HEK293 (cell line): ENCODE measurements around the gene NELFB.

Experiments
- BCL11B ChIP-seq: fragments of 450-650 bp; formaldehyde crosslinking; IDR thresholded peaks from 2 replicates; pipeline ENCODE4 v1.5.1; 2016; ENCODE audit warnings: low read depth, missing biosample characterization, missing genetic modification characterization
- GLIS1 ChIP-seq: fragments of 450-650 bp; formaldehyde crosslinking; IDR thresholded peaks from 2 replicates; pipeline ENCODE4 v1.5.1; 2016; ENCODE audit warnings: missing biosample characterization, missing genetic modification characterization
- HOXC10 ChIP-seq: sonication (generic); formaldehyde crosslinking; IDR thresholded peaks from 2 replicates; pipeline ENCODE4 v1.8.1; 2023; ENCODE audit warnings: mild to moderate bottlenecking, missing genetic modification reagents
- KLF1 ChIP-seq: fragments of 450-650 bp; formaldehyde crosslinking; IDR thresholded peaks from 2 replicates; pipeline ENCODE4 v1.5.1; 2016; ENCODE audit warnings: missing biosample characterization, missing genetic modification characterization
- KLF16 ChIP-seq: fragments of 450-650 bp; formaldehyde crosslinking; IDR thresholded peaks from 2 replicates; pipeline ENCODE4 v1.5.1; 2017; ENCODE audit warnings: missing biosample characterization, missing genetic modification characterization
- KLF9 ChIP-seq: fragments of 450-650 bp; formaldehyde crosslinking; IDR thresholded peaks from 2 replicates; pipeline ENCODE4 v1.5.1; 2016; ENCODE audit warnings: missing biosample characterization, missing genetic modification characterization, low read depth
- MEIS1 ChIP-seq: sonication (generic); formaldehyde crosslinking; IDR thresholded peaks from 2 replicates; pipeline ENCODE4 v1.8.1; 2022; ENCODE audit warnings: missing genetic modification reagents, mild to moderate bottlenecking, borderline replicate concordance
- YY2 ChIP-seq: fragments of 450-650 bp; formaldehyde crosslinking; IDR thresholded peaks from 2 replicates; pipeline ENCODE4 v1.5.1; 2016; ENCODE audit warnings: missing biosample characterization, missing genetic modification characterization
- ZBTB1 ChIP-seq: fragments of 450-650 bp; formaldehyde crosslinking; IDR thresholded peaks from 2 replicates; pipeline ENCODE4 v1.5.1; 2016; ENCODE audit warnings: missing biosample characterization, missing genetic modification characterization
- ZBTB48 ChIP-seq: fragments of 450-650 bp; formaldehyde crosslinking; IDR thresholded peaks from 2 replicates; pipeline ENCODE4 v1.5.1; 2016; ENCODE audit warnings: missing biosample characterization, missing genetic modification characterization
- ZFP69B ChIP-seq: fragments of 450-650 bp; formaldehyde crosslinking; IDR thresholded peaks from 2 replicates; pipeline ENCODE4 v1.5.1; 2016; ENCODE audit warnings: missing biosample characterization, missing genetic modification characterization
- ZNF10 ChIP-seq: fragments of 450-650 bp; formaldehyde crosslinking; IDR thresholded peaks from 2 replicates; pipeline ENCODE4 v1.5.1; 2017; ENCODE audit warnings: missing biosample characterization, missing genetic modification characterization
- ZNF138 ChIP-seq: fragments of 450-650 bp; formaldehyde crosslinking; IDR thresholded peaks from 2 replicates; pipeline ENCODE4 v1.5.1; 2016; ENCODE audit warnings: missing biosample characterization, missing genetic modification characterization, borderline replicate concordance
- ZNF157 ChIP-seq: fragments of 450-650 bp; formaldehyde crosslinking; IDR thresholded peaks from 2 replicates; pipeline ENCODE4 v1.5.1; 2016; ENCODE audit warnings: missing biosample characterization, missing genetic modification characterization
- ZNF16 ChIP-seq: fragments of 450-650 bp; formaldehyde crosslinking; IDR thresholded peaks from 2 replicates; pipeline ENCODE4 v1.5.1; 2016; ENCODE audit warnings: low read depth, missing biosample characterization, missing genetic modification characterization
- ZNF24 ChIP-seq: fragments of 450-650 bp; formaldehyde crosslinking; IDR thresholded peaks from 2 replicates; pipeline ENCODE4 v1.5.1; 2016; ENCODE audit warnings: missing biosample characterization, missing genetic modification characterization
- ZNF248 ChIP-seq: fragments of 450-650 bp; formaldehyde crosslinking; IDR thresholded peaks from 2 replicates; pipeline ENCODE4 v1.5.1; 2017; ENCODE audit warnings: missing biosample characterization, missing genetic modification characterization
- ZNF324 ChIP-seq: fragments of 450-650 bp; formaldehyde crosslinking; IDR thresholded peaks from 2 replicates; pipeline ENCODE4 v1.5.1; 2016; ENCODE audit warnings: missing biosample characterization, missing genetic modification characterization
- ZNF335 ChIP-seq: fragments of 450-650 bp; formaldehyde crosslinking; conservative IDR thresholded peaks from 2 replicates; pipeline ENCODE4 v1.5.1; 2016; ENCODE audit warnings: missing biosample characterization, missing genetic modification characterization
- ZNF341 ChIP-seq: fragments of 450-650 bp; formaldehyde crosslinking; IDR thresholded peaks from 2 replicates; pipeline ENCODE4; 2016; ENCODE audit warnings: low read depth, missing biosample characterization, missing genetic modification characterization
- ZNF350 ChIP-seq: fragments of 450-650 bp; formaldehyde crosslinking; IDR thresholded peaks from 2 replicates; pipeline ENCODE4 v1.5.0; 2017; ENCODE audit warnings: missing biosample characterization, mild to moderate bottlenecking, missing genetic modification characterization
- ZNF426 ChIP-seq: fragments of 450-650 bp; formaldehyde crosslinking; IDR thresholded peaks from 2 replicates; pipeline ENCODE4 v1.5.1; 2017; ENCODE audit warnings: missing biosample characterization, missing genetic modification characterization, mild to moderate bottlenecking, inconsistent platforms, moderate library complexity
- ZNF48 ChIP-seq: fragments of 450-650 bp; formaldehyde crosslinking; IDR thresholded peaks from 2 replicates; pipeline ENCODE4 v1.5.1; 2016; ENCODE audit warnings: missing biosample characterization, missing genetic modification characterization
- ZNF510 ChIP-seq: fragments of 450-650 bp; formaldehyde crosslinking; IDR thresholded peaks from 2 replicates; pipeline ENCODE4 v1.5.1; 2018; ENCODE audit warnings: mild to moderate bottlenecking, missing genetic modification characterization, missing biosample characterization; ENCODE audit not compliant: insufficient replicate concordance
- ZNF529 ChIP-seq: fragments of 450-650 bp; formaldehyde crosslinking; IDR thresholded peaks from 2 replicates; pipeline ENCODE4 v1.5.1; 2017; ENCODE audit warnings: missing genetic modification characterization, missing biosample characterization; ENCODE audit not compliant: insufficient replicate concordance
- ZNF610 ChIP-seq: fragments of 450-650 bp; formaldehyde crosslinking; IDR thresholded peaks from 2 replicates; pipeline ENCODE4 v1.5.1; 2016; ENCODE audit warnings: missing biosample characterization, missing genetic modification characterization, borderline replicate concordance
- ZNF692 ChIP-seq: fragments of 450-650 bp; formaldehyde crosslinking; IDR thresholded peaks from 2 replicates; pipeline ENCODE4 v1.5.1; 2016; ENCODE audit warnings: missing biosample characterization, missing genetic modification characterization
- ZSCAN16 ChIP-seq: fragments of 450-650 bp; formaldehyde crosslinking; IDR thresholded peaks from 2 replicates; pipeline ENCODE4 v1.5.1; 2016; ENCODE audit warnings: missing biosample characterization, missing genetic modification characterization
- ZSCAN23 ChIP-seq: fragments of 450-650 bp; formaldehyde crosslinking; IDR thresholded peaks from 2 replicates; pipeline ENCODE4 v1.5.1; 2016; ENCODE audit warnings: missing biosample characterization, missing genetic modification characterization
- TF ChIP-seq, protein P1 (sequence below): fragments of 450-650 bp; IDR thresholded peaks from 2 replicates; pipeline ENCODE4 v1.5.1; 2018; ENCODE audit warnings: missing biosample characterization, mild to moderate bottlenecking, missing genetic modification characterization
- TF ChIP-seq, protein P2 (sequence below): fragments of 450-650 bp; formaldehyde crosslinking; IDR thresholded peaks from 2 replicates; pipeline ENCODE4 v1.5.1; 2016; ENCODE audit warnings: missing biosample characterization, missing genetic modification characterization, borderline replicate concordance
- TF ChIP-seq, protein P3 (sequence below): fragments of 450-650 bp; formaldehyde crosslinking; optimal IDR thresholded peaks from 2 replicates; pipeline ENCODE3; 2016; ENCODE audit warnings: missing biosample characterization, mild to moderate bottlenecking, missing genetic modification characterization
- TF ChIP-seq, protein P4 (sequence below): fragments of 450-650 bp; formaldehyde crosslinking; IDR thresholded peaks from 2 replicates; pipeline ENCODE4 v1.5.1; 2016; ENCODE audit warnings: missing biosample characterization, missing genetic modification characterization

Gene NELFB

GRCh38 chr9:137294091-137294680, 39.1 kb downstream of the NELFB start (continued):
- no peak for TF ChIP-seq ZBTB48 (tag by site-specific recombination)
- no peak for TF ChIP-seq ZNF48 (tag by site-specific recombination)
- TF ChIP-seq ZNF157 (tag by site-specific recombination), result no peak
- TF ChIP-seq, protein P1, sequence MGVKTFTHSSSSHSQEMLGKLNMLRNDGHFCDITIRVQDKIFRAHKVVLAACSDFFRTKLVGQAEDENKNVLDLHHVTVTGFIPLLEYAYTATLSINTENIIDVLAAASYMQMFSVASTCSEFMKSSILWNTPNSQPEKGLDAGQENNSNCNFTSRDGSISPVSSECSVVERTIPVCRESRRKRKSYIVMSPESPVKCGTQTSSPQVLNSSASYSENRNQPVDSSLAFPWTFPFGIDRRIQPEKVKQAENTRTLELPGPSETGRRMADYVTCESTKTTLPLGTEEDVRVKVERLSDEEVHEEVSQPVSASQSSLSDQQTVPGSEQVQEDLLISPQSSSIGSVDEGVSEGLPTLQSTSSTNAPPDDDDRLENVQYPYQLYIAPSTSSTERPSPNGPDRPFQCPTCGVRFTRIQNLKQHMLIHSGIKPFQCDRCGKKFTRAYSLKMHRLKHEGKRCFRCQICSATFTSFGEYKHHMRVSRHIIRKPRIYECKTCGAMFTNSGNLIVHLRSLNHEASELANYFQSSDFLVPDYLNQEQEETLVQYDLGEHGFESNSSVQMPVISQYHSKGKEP (tag by site-specific recombination), result peak; percentile 82
- 0 out of 2 replicates have a peak, but pooled peaks have one; percentile 34 for TF ChIP-seq ZNF24
- TF ChIP-seq, protein P2, sequence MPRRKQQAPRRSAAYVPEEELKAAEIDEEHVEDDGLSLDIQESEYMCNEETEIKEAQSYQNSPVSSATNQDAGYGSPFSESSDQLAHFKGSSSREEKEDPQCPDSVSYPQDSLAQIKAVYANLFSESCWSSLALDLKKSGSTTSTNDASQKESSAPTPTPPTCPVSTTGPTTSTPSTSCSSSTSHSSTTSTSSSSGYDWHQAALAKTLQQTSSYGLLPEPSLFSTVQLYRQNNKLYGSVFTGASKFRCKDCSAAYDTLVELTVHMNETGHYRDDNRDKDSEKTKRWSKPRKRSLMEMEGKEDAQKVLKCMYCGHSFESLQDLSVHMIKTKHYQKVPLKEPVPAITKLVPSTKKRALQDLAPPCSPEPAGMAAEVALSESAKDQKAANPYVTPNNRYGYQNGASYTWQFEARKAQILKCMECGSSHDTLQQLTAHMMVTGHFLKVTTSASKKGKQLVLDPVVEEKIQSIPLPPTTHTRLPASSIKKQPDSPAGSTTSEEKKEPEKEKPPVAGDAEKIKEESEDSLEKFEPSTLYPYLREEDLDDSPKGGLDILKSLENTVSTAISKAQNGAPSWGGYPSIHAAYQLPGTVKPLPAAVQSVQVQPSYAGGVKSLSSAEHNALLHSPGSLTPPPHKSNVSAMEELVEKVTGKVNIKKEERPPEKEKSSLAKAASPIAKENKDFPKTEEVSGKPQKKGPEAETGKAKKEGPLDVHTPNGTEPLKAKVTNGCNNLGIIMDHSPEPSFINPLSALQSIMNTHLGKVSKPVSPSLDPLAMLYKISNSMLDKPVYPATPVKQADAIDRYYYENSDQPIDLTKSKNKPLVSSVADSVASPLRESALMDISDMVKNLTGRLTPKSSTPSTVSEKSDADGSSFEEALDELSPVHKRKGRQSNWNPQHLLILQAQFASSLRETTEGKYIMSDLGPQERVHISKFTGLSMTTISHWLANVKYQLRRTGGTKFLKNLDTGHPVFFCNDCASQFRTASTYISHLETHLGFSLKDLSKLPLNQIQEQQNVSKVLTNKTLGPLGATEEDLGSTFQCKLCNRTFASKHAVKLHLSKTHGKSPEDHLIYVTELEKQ, result no peak
- TF ChIP-seq ZNF610, result peak; percentile 40; the same call in 1 of the 2 replicates
- no peak for TF ChIP-seq HOXC10 (CRISPR knock-in tag)
- TF ChIP-seq, protein P3, sequence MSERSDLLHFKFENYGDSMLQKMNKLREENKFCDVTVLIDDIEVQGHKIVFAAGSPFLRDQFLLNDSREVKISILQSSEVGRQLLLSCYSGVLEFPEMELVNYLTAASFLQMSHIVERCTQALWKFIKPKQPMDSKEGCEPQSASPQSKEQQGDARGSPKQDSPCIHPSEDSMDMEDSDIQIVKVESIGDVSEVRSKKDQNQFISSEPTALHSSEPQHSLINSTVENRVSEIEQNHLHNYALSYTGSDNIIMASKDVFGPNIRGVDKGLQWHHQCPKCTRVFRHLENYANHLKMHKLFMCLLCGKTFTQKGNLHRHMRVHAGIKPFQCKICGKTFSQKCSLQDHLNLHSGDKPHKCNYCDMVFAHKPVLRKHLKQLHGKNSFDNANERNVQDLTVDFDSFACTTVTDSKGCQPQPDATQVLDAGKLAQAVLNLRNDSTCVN, result peak; percentile 17
- TF ChIP-seq KLF16 (tag by site-specific recombination), result peak; percentile 38; the same call in 1 of the 2 replicates
- TF ChIP-seq YY2, result peak; percentile 68; the same call in 1 of the 2 replicates
- no peak for TF ChIP-seq KLF9 (tag by site-specific recombination)
- TF ChIP-seq ZFP69B (tag by site-specific recombination), result no peak
- TF ChIP-seq KLF1 (tag by site-specific recombination), result peak; percentile 11; the same call in 1 of the 2 replicates
- TF ChIP-seq BCL11B (tag by site-specific recombination), result no peak
- peak; percentile 66 for TF ChIP-seq ZNF335 (tag by site-specific recombination)
- no peak for TF ChIP-seq MEIS1 (CRISPR knock-in tag)
- TF ChIP-seq ZNF426, result no peak
- TF ChIP-seq, protein P4, sequence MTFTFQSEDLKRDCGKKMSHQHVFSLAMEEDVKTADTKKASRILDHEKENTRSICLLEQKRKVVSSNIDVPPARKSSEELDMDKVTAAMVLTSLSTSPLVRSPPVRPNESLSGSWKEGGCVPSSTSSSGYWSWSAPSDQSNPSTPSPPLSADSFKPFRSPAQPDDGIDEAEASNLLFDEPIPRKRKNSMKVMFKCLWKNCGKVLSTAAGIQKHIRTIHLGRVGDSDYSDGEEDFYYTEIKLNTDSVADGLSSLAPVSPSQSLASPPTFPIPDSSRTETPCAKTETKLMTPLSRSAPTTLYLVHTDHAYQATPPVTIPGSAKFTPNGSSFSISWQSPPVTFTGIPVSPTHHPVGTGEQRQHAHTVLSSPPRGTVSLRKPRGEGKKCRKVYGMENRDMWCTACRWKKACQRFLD (tag by site-specific recombination), result no peak
- TF ChIP-seq ZNF138 (tag by site-specific recombination), result no peak
- TF ChIP-seq ZNF324 (tag by site-specific recombination), result peak; percentile 56; the same call in 1 of the 2 replicates
- 0 out of 2 replicates have a peak, but pooled peaks have one; percentile 10 for TF ChIP-seq ZNF692
- TF ChIP-seq ZBTB1 (tag by site-specific recombination), result no peak
- peak; percentile 13 for TF ChIP-seq ZNF529 (tag by site-specific recombination)
- no peak for TF ChIP-seq ZNF248
- TF ChIP-seq ZNF10 (tag by site-specific recombination), result no peak
- no peak for TF ChIP-seq ZNF16 (tag by site-specific recombination)
- no peak for TF ChIP-seq ZSCAN16
- peak; percentile 8; the same call in 1 of the 2 replicates for TF ChIP-seq ZNF341
- TF ChIP-seq ZSCAN23, result 0 out of 2 replicates have a peak, but pooled peaks have one; percentile 57
- no peak for TF ChIP-seq ZNF350 (tag by site-specific recombination)
- TF ChIP-seq GLIS1, result peak; percentile 91
- TF ChIP-seq ZNF510 (tag by site-specific recombination), result peak; percentile 29
